ENCODE measurements around the gene TMLHE. TPM values are rescaled to one million over a fixed set of nuclear protein-coding genes. Genes with fewer than 3 reads are reported as not detected.

TMLHE gene
- total RNA-seq: 21.0 and 28.9 TPM in 2 replicates

DNA sequence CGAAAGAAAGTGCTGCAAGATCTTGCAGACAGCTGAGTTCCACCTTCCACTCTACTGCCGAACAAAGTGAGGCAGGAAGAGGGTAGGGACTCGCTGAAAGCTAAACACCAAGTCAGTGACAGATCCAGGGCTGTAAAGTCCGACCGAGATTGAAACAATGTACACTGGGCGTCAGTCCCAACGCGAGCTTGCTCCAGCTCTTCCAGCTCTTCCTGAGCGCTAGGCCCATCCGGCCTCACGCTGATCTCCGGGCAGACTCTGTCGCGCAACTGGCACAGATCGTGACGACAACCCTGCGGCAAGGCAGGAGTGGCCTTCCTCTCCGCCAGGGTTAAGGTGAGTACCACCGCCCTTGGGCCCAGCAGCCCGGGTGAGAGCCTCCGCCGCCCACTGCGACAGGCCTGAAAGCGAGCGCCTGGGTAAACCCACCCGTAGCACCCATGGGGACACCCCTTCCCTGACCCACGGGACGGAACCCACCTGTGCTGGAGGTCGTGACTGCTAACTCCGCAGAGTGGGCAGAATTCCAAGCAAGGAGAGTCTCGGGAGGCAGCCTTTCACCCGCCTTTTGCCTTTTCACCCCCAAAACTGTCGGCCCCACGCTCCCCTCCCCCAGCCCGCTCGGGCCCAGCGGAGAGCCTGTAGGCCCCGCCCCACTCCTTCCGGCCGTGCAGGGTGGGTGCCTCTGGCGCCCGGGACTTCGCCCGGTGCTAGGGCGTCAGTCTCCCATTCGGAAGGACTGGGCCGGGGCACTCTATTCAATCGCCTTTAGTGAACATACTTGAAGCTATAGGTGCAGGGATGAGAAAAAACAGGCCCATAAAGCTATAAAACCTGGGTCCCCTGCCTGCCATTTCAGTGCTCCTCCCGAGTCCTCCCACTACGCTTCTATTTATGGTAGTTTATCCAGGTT lies at the start of gene TMLHE, which contains the start of gene SPRY3:
Gene TMLHE, minus strand, starts transcription at position 641 of the 913 bp plus-strand sequence. CDS start 67,676 bp downstream, outside the sequence.
Gene SPRY3, plus strand, starts transcription at position 275 of the 913 bp plus-strand sequence.

DNA sequence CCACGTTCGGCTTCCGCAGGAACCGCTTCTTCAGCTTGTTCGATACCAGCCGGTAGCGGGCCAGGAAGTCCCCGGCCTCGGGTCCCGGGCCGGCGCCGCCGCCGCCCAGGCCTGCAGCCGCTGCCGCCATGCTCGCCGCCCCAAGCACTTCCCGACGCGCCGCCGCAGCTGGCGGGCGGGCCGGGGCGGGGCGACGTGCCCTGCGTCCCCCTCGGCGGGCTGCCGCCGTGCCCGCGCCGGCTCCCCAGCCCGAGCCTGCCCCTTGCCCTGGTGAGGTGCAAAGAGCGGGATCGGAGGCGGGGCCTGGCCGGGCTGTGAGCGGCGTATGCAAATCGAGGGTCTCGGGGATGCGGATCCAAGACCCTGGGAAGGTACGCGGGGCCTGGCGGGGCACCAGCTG lies 154.3 kb downstream of the TMLHE start, which contains the start of gene F8A3:
Gene F8A3, minus strand, starts transcription at position 150 of the 400 bp plus-strand sequence. Its CDS starts 20 bp downstream, at position 130.

Other genes starting within 250 kb of the TMLHE start
- 1.7 TPM in 1 of 2 replicates, not detected in the other for gene F8A2, start 230.9 kb downstream of the TMLHE start, total RNA-seq
- gene F8A3, start 154.3 kb downstream of the TMLHE start, total RNA-seq: 3.8 and 4.9 TPM in 2 replicates
- gene SPRY3, start 366 bp downstream of the TMLHE start, total RNA-seq: 0.29 and 0.33 TPM in 2 replicates